Suprapubic skin (tissue), 4 donors: ENCODE data around the gene JMJD1C.

Experiments used
- POLR2A ChIP-seq, 2 donors: fragments of 450-650 bp; IDR thresholded peaks; one replicate each; pipeline ENCODE4 v1.6.1; 2017; ENCODE audit warnings: antibody characterized with exemption in 2 of 2, mild to moderate bottlenecking in 2 of 2, moderate library complexity in 2 of 2
- POLR2AphosphoS5 ChIP-seq, 3 donors: sonication (generic); formaldehyde crosslinking; IDR thresholded peaks; one replicate each; pipeline ENCODE4 v1.6.1; 2017; ENCODE audit warnings: antibody characterized with exemption in 3 of 3

DNA sequence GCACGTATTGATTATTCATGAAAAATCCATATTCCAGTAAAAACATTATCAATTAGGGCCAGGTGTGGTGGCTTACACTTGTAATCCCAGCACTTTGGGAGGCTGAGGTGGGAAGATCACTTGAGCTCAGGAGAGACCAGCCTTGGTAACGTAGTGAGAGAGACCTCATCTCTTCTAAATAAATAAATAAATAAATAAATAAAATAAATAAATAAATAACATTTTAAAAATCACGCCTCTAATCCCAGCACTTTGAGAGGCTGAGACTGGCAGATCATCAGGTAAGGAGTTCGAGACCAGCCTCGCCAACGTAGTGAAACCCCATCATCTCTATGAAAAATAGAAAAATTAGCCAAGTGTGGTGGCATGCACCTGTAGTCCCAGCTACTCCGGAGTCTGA lies 300.5 kb downstream of the JMJD1C start:
- TF ChIP-seq POLR2AphosphoS5 (IDR thresholded peaks at IDR 0.05) (no peak), POLR2A (IDR thresholded peaks at IDR 0.05) (no peak)
